Measurements from ENCODE around the gene SOS2.

SOS2 gene

GRCh38 chr14:50121486-50121885 lies 109.9 kb downstream of the SOS2 start:
- FAIRE-seq = no peak

DNA sequence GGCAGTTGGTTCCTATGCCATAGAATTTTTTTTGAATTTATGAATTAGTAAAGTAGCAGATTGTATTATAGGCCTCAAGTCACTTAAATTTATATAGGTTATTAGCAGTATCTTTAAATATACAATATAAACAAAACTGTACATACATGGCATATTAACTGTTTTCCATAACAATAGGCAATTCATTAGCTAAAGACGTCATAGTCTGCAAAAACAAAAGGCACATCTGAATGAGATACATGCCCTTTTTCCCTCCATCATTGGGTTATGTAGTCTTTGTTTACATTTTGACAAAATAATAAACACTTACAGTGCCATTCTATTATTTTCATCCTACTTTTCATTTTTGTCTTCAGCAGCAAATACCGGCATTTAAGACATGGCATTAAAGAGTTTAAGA lies 113.9 kb downstream of the SOS2 start:
- DNase-seq (ENCODE audit: insufficient read length, low spot score) (no peak), FAIRE-seq (no peak)

More at GRCh38 chr14:50121486-50121885, 109.9 kb downstream of the SOS2 start:
- no peak for DNase-seq (ENCODE audit: insufficient read length, low spot score)

- DNase-seq (ENCODE audit: insufficient read length, low spot score) = no peak
- FAIRE-seq = no peak
These were observed 114.4 kb downstream of the SOS2 start for GRCh38 chr14:50116966-50117365.

- DNase-seq (ENCODE audit: insufficient read length, low spot score) = peak; percentile 82
- peak; percentile 98 for FAIRE-seq
These were observed 115.0 kb downstream of the SOS2 start, which contains the start of gene VCPKMT for GRCh38 chr14:50116181-50116956. VCPKMT (minus strand) TSS chr14:50116572; CDS start chr14:50116552, 20 bp downstream.

DNA sequence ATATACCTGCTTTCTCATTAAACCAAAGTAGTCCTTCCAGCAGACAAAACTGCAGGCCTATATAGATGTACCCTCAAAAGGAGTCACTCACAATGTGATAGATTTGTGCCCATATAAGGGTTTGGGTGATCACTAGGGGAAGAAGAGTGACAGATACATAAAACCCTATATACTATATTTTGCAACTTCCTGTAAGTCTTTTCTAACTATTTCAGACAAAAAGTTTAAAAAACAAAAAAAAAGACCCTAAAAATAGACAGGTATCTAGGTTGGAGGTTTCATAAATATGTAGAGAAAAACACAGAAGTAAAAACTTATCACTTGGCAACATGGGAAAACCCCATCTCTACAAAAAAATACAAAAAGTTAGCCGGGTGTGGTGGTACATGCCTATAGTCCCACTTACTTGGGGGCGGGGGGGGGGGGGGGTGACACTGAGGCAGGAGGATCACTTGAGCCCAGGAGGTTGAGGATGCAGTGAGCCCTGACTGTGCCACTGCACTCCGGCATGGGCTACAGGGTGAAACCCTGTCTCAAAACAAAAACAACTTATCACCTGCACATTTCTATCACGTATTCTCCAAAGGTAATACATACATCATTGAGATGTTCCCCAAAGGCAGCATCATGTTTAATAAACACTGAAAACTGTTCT lies 117.9 kb downstream of the SOS2 start:
- FAIRE-seq = no peak

DNA sequence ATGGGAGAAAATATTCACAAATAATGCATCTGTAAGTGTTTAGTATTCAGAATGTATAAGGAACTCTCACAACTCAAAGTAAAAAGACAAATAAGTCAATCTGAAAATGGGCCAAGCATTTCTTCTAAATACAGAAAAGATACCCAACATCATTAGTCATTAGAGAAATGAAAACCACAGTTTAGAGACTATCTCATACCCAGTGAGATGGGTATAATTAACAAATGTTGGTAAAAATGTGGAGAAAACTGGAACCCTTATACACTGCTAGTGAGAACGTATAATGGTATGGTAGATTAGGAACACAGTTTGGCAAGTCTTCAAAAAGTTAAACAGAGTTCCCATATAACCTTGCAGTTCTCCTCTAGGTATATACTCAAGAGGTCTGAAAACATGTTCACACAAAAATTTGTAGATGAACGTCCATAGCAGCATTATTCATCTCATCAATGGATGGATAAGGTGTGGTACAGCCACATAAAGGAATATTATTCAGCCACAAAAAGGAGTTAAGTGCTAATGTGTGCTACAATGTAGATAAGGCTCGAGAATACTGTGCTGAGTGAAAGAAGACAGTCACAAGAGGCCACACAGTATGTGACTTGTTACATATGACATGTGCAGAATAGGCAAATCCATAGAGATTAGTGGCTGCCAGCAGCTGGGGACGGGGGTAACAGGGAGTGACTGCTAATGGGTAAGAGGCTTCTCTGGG lies 120.9 kb downstream of the SOS2 start:
- no peak for DNase-seq (ENCODE audit: insufficient read length, low spot score)

More for the DNA sequence above, 117.9 kb downstream of the SOS2 start:
- no peak for DNase-seq (ENCODE audit: insufficient read length, low spot score)

DNA sequence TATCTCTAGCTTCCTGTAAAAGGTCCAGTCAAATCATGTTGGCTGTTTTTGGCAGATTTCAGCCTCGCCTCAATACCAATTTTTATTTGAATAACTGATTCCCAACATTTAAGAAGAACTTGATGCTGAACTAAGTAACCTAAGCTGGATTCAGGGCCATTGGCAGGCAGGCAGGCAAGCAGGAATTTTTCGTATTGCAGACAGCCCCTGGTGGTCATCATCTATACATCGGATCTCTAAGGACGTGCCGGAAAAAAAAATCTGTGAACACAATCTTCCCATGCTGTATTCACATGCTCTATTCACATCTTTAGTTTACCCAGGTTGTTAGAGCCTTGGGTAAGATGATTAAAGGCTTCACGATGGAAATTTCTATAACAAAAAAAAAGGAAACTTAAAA lies 122.0 kb downstream of the SOS2 start:
- no peak for FAIRE-seq
- DNase-seq (ENCODE audit: insufficient read length, low spot score) = no peak

More for the DNA sequence above, 120.9 kb downstream of the SOS2 start:
- no peak for FAIRE-seq

DNA sequence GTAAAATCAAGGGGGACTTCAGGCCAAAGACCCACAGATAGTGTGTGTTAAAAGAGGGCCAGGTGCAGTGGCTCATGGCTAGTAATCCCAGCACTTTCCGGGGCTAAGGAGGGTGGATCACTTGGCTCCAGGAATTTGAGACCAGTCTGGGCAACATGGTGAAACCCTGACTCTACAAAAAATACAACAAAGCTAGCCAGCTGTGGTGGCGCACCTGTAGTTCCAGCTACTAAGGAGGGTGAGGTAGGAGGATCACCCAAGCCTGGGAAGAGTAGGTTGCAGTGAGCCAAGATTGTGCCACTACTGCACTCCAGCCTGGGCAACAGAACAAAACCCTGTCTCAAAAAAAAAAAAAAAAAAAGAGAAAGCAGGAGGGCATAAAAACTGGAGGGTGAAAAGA lies 123.5 kb downstream of the SOS2 start:
- FAIRE-seq = no peak
- no peak for DNase-seq (ENCODE audit: insufficient read length, low spot score)

DNA sequence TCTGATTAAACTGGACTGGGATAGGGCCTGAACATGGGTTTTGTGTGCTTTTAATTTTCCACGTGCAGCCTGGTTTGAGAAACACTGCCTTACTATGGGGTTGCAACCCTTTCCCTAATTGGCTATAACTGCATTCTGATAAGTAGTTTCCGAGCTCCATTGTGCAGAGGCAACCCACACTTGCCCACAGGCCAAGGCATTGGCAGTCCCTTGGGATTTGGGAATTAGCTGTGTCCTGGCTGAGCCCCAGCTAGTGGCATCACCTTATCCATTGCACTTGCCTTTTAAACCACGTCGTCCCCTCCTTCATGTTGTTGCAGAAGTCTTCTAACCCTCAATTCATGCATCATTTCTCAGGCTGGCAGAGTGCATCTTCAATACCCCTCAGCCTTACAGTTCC lies 125.2 kb downstream of the SOS2 start:
- FAIRE-seq = no peak
- no peak for DNase-seq (ENCODE audit: insufficient read length, low spot score)

- DNase-seq (ENCODE audit: insufficient read length, low spot score) = no peak
- FAIRE-seq = no peak
These were observed 127.8 kb downstream of the SOS2 start for GRCh38 chr14:50103558-50103957.

DNA sequence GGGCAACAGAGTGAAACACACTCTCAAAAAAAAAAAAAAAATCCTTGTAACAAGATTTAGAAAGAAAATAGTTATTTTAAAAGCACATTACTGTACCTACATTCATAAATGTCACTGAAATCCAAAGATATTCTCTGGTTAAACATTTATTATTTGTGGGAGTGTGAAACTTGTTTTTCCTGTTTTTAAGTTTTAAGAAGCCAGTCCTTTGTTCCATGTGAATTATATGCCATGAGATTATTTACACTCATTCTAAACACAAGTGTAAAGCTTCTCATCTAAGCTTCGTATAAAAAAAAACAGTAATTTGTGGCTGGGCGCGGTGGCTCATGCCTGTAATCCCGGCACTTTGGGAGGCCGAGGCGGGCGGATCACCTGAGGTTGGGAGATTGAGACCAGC lies 130.0 kb downstream of the SOS2 start:
- FAIRE-seq = no peak
- no peak for DNase-seq (ENCODE audit: insufficient read length, low spot score)

DNA sequence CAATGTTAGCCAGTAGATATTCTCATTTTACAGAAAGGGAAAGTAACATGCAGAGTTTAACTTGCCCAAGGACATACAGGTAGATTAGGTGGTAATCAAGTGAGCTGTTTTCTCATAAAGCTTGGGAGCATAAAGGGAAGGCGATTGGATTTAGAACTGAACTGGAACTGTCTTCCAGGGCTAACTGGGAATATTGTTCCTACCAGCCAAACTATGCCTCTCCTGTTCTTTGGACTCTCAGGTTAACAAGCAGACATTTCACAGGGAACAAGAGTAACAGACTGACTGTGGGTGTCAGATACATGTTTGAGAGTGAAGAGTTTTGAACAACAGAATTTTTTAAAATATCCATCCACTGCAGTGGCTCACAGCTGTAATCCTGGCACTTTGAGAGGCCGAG lies 130.6 kb downstream of the SOS2 start:
- FAIRE-seq (no peak), DNase-seq (ENCODE audit: insufficient read length, low spot score) (no peak)

- DNase-seq (ENCODE audit: insufficient read length, low spot score) (no peak), FAIRE-seq (no peak)
These were observed 132.0 kb downstream of the SOS2 start for GRCh38 chr14:50099335-50099734.

DNA sequence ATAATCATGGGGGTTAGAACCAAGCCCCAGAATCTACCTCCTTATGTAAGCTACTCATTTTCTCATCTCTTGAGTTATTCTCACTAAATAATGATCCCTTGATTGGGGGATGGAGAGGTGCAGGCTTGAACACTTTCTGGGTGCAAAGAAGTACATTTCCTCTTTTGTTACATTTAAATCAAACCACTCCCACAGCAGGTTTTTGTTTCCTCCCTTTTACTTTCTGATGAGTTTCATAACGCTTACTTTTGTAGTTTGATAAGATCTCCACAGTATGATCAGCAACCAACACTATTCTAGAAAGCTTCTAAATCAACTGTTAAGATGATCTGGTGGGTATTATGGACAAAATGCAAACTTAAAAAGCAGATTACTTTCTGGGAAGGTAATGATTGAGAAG lies 135.5 kb downstream of the SOS2 start:
- FAIRE-seq (no peak), DNase-seq (ENCODE audit: insufficient read length, low spot score) (no peak)

- DNase-seq (ENCODE audit: insufficient read length, low spot score) (no peak), FAIRE-seq (no peak)
These were observed 137.2 kb downstream of the SOS2 start for GRCh38 chr14:50094056-50094755.

DNA sequence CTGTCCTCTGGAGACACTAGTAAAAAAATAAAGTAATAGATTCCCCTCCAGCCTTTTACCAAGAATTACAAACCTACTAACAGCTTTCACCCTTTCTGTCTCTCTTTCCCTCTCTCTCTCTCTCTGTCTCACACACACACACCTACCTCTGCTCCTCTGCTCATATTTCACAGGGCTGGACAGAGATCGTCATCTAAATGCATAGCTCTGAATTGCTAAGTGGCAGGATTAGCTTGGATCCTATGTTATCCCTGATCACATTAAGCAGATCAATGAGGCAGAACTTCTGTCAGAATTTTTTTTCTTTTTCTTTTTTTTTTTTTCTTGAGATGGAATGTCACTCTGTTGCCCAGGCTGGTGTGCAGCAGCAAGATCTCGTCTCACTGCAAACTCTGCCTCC lies 137.9 kb downstream of the SOS2 start:
- FAIRE-seq (no peak), DNase-seq (ENCODE audit: insufficient read length, low spot score) (no peak)

- FAIRE-seq = no peak
- no peak for DNase-seq (ENCODE audit: insufficient read length, low spot score)
These were observed 139.3 kb downstream of the SOS2 start for GRCh38 chr14:50092006-50092555.

DNA sequence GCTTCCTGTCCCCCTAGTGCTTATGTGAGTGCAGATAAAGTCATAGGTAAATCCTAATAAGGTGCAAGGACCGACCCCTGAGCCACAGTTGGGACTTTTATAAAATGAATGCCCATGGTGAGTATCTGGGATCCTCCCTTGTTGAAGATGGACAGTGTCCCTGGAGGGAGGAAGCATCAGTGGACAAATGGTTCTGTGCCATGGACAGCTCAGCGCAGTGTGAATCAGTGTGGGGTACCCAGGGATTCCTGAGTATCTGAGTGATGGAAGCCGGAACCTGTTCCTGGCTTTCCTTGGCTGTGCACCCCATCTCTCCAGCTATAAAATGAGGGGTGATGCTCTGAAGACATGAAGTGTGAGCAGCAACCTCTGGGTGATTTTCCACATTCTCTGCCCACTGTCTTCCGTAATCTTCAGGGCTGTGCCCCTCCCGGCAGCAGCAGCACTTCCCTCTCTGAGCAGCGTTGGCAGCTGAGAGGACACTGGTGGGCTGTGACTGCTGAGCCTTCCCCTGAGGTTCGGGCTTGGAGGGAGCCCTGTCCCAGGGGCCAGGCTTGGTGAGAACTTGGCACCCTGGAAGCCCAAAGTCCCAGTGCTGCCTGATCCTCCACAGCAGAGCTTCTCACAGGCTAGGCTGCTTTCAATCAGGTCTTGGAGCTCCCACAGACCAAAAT lies 140.0 kb downstream of the SOS2 start:
- no peak for DNase-seq (ENCODE audit: insufficient read length, low spot score)
- no peak for FAIRE-seq

DNA sequence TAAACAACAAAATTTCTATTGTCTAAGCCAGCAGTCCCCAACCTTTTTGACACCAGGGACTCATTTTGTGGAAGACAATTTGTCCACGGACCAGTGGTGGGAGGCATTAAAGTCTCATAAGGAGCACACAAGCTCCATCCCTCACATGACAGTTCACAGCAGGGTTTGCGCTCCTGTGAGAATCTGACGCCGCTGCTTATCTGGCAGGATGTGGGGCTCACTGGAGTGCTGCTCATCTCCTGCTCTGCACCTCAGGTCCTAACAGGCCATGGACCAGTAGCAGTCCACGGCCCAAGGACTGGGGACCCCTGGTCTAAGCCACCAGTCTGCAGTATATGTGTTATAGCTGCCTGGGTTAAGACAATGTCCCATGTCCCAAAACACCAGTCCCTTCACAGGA lies 142.2 kb downstream of the SOS2 start:
- FAIRE-seq (no peak), DNase-seq (ENCODE audit: insufficient read length, low spot score) (no peak)

DNA sequence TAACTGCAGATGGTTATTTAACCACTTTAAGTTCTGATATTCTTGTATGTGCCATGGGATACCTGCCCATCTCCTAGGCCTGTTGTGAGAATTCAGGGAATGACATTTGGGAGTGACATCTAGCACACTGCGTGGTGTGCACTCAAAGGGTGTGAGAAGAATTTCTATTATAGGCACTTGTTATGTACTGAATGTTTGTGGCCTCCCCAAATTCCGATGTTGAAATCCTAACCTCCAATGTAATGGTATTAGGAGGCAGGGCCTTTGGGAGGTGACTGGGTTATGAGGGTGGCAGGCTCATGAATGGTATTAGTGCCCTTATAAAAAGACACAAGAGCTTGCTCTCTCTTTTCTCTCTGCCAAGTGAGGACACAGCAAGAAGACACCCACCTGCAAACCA lies 142.6 kb downstream of the SOS2 start:
- no peak for FAIRE-seq
- no peak for DNase-seq (ENCODE audit: insufficient read length, low spot score)

Measured in HTR-8/SVneo (cell line).